Articular chondrocyte of knee joint (primary cell): ENCODE data around the gene MIGA1. TPM values are rescaled to one million over a fixed set of nuclear protein-coding genes. Genes with fewer than 3 reads are reported as not detected.

Experiments used
- total RNA-seq: library from RNA; depleted of rRNA; stranded (reverse); fragments of >200 nt; gene quantifications from 2 replicates; pipeline ENCODE4 v1.2.3, GENCODE V29; 2012

The MIGA1 gene, protein sequence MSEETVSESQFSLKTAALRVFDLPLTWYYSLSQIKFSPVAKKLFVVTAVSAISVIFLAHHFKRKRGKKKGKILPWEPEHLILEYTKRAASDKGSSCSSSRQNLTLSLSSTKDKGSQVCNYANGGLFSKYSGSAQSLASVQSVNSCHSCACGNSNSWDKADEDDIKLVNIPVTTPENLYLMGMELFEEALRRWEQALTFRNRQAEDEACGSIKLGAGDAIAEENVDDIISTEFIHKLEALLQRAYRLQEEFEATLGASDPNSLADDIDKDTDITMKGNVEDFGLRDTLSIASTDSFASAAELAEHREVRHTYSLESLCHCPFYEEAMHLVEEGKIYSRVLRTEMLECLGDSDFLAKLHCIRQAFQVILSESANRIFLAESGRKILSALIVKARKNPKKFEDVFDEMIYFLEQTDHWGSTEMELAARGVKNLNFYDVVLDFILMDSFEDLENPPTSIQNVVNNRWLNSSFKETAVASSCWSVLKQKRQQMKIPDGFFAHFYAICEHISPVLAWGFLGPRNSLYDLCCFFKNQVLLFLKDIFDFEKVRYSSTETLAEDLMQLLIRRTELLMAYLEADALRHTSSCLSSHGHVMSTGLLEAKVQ
- 21.2 and 27.6 TPM in 2 replicates for total RNA-seq

DNA sequence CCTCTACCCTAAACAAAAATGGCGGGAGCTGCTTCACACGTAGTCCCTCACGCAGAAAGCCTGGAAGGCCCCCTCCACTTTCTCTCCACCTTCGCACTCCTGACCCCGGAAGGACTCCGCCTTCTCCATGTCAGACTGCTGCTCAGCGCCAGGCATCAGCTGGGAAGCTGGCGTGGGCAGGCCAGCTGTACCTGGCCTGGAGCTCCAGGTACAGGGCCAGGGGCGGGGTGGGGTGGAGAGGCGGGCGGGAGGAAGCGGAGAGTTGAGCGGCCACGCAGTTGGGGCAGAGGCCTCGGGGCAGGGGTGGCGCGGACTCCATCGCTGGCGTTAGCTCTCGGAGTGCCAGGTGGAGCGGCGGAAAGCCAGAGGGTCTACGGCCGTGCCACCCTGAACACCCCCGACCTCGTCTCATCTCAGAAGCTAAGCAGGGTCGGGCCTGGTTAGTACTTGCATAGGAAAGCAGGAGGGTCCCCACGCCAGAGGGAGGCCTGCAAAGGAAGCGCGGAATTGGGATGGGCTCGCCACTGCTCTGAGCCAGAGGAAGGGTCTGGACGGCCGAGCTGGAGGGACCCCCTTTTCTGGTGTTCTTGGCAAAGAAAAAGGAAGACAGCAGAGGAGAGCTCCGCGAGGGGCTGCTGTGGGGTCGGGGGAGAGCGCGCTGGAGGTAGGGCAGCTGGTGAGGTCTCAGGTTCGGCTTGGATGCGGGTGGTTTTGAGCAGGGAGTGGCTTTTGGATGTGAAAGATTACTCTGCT lies at the start of gene MIGA1:
MIGA1 (plus strand) TSS at position 121 of the 753 bp plus-strand sequence. CDS start 3,604 bp downstream, outside the sequence.

DNA sequence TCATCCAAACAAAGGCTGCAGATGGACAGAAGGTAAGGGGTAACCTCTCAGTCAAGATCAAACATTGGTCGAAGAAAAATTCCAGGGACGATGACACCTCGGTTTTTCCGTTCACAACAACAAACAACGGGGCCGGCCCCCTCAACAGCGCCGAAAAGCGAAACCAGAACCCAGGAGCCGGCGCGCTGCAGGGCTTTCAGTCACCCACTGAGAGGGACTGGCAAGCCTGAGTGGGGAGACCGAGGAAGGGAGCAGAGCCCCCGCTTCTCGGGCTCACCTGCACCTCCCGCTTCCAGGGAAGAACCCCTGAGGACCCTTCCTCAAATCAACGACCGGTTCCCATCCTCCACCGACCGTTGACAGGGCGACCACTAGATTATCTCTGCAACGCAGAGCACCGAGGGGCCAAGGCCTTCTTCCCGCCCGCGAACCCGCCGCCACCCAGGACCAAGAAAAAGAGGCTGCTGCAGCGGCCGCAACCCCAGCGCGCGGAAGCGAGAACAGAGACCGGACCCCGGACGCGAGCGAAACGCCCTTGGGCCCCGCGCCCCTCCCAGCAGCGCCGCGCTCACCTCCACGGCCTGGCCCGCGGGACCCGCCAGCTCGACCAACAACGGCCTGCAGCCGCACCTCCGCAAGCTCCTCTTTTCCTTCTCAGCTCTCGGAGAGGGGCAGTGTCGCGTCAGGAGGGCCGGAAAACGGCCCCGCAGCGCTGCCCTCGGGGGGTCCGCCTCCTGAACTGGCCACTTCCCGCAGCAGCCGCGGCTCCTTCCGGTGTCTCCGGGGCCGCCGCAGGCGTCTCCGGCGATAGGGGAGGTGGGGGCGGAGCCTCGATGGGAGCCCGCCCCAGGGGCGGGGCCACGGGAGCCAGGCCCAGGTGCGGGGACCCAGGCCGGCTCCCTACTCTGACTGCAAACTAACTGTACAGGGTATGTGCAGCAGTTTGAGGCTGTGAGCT lies 20.1 kb upstream of the MIGA1 start, which contains the start of gene USP33:
USP33 (minus strand) TSS at position 782 of the 958 bp plus-strand sequence. CDS start 18,155 bp downstream, outside the sequence.

DNA sequence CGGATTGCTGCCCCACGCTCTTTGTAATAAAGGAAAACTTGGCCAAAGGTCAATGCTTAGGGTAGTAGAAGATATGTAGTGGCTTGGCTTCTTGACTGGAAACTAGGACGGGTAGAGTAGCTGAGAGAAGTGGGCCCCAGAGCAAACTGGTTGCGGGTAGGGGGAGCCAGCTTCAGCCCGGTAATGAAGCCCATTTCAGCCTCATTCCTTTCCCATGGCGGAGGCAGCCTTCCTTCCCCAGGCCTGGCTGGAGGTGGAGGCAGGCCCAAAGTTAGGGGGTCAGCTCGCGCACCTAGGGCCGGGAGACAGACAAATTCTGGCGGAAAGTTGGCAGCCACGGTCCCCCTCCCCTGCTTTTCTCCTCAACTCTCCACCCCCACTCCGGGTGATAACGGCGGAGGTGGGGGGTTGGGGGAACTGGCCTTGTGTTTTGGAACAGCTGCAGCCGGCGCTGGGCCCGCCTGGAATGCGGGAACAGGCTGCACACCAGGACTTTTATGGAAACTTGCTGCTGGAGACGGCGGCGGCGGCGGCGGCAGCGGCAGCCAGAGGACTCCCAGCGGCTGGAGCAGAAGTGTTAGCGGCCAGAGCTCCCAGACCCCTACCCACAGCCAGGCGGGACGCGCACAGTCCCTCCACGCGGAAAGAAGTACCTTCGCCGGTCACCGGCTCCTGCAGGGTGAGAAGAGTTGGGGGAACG lies 108.8 kb downstream of the MIGA1 start, which contains the start of gene NEXN:
NEXN (plus strand) TSS at position 544 of the 700 bp plus-strand sequence. CDS start 27,483 bp downstream, outside the sequence.

Other genes with a start within 250 kb of the MIGA1 start
- 73.0 and 86.5 TPM in 2 replicates for gene ZZZ3, start 97.0 kb upstream of the MIGA1 start, total RNA-seq
- 105 and 122 TPM in 2 replicates for gene USP33, start 19.8 kb upstream of the MIGA1 start, total RNA-seq
- gene NEXN, start 109.0 kb downstream of the MIGA1 start, total RNA-seq = 10.4 and 18.9 TPM in 2 replicates
- gene FUBP1, start 199.4 kb downstream of the MIGA1 start, total RNA-seq = 107 and 115 TPM in 2 replicates
- 69.1 and 94.3 TPM in 2 replicates for gene DNAJB4, start 225.3 kb downstream of the MIGA1 start, total RNA-seq